DMS153 treated with DMSO at 0.1 percent for 48 hours (cell line): ENCODE measurements around the gene SERPINB12.

Source experiments
- DNase-seq: peaks from one replicate; lab custom pipeline; 2025; ENCODE audit not compliant: unreplicated experiment; lab: John Stamatoyannopoulos, UW

Gene SERPINB12

GRCh38 chr18:63550068-63550467 is 7.9 kb downstream of the SERPINB12 start:
- no peak for DNase-seq

DNA sequence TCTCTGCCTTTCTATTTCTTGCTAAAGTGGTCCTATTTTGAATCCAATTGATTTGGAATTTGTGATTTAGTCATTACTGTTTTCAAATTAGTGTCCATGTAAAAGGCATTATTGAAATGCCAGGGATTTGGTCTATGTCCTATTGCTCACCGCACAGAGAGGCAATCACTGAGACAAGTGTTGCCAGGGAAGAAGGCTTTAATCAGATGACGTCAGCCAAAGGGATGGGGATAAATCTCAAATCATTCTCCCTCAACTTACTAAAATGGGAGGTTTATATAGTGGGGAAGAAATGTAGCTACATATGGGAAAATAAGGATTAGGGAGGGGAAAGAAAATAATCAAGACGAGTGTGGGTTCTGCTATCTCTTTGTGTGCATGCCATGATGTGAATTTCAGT is 9.6 kb downstream of the SERPINB12 start:
- no peak for DNase-seq

DNA sequence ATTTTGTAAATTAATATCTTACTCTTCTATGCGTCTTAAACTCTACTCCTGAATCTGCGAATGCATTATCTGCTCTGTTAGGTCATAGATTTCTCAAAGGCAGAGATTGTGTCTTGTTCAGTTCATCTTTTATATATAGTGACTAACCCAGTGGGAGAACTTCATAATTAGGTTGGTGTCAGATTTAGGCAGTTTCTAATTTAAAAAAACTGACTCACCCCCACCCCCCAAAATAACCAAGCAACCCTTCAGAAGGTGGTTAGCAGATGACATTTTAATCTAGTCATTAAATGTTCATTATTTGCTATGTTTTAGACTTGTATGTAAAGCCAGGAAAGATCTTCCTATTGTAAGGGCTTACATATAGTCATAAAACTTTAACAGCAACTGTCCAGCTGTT is 10.4 kb downstream of the SERPINB12 start:
- no peak for DNase-seq

DNA sequence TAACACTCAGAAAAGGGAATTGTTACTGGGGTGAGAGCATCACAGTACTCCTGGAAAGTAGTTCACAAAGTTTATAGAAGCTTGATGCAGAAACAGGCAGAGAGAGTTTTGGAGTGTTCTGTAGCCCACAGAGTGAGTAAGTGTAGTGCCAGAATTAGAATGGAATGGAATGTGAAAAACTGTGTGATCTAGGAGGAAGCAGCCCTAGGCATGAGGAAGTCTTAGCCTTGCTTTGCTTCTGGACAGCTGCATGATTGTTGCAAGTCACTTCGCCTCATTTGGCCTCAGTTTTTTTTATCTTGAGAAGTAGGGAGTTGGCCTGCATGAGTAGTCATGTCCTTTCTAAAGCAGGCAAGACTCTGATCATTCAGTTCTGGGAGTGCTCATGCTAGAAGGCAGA is 10.9 kb downstream of the SERPINB12 start:
- DNase-seq: no peak

DNA sequence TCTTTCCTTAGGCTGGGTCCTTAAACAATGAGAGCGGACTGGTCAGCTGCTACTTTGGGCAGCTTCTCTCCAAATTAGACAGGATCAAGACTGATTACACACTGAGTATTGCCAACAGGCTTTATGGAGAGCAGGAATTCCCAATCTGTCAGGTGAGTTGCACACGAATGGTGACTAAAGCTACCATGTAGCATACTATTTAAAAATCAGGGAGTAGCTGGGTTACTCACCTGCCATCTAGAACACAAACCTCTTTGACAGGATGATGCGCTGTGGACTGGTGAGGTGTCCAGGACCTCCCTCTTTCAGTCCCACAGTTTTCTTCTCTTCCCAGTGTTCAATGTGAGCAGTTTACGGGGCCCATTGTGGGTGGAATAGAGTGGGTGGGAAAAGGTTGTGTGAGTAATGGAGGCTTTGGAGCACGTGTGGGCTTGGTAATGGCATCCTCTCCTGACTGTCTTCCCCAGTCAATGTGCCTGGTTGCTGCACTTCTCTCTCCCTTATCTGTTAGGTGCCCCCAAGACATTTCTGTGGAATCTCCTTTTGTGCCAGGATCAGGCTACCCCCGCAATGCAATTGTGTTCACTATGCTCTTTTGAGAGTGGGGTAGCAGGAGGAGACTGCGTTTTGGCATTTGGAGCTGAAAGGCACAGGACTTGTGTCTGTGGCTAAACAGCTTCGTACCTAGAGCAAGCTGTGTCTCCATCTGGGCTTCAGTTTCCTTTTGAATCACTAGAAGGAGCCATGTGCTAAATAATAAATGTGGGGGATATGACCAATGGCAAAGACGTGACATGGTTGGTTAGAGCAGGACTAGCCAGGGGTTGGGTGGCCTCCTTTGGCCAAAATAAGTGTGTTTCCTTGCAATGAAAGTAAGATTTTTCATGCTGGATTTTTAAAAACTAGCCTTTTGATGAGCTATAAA is 17.7 kb downstream of the SERPINB12 start:
- no peak for DNase-seq

GRCh38 chr18:63562284-63562683 is 20.1 kb downstream of the SERPINB12 start:
- DNase-seq: no peak

DNA sequence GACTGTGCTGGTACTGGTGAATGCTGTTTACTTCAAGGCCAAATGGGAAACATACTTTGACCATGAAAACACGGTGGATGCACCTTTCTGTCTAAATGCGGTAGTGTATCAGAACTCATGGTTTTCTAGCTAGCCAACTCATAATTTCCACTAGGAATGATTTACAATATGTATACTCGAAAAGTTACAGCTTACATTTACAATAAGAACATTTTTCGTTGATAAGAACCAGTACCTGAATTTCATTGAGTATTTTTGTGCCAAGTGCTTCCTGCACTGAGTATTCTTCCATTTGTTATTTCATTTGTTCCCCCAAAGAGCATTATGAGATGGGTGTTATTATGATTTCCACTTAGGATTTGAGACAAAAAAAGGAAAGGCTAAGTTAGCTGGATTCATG is 21.9 kb downstream of the SERPINB12 start:
- DNase-seq: no peak

GRCh38 chr18:63564561-63564960 is 22.4 kb downstream of the SERPINB12 start:
- no peak for DNase-seq

- no peak for DNase-seq
These were observed 25.1 kb downstream of the SERPINB12 start for GRCh38 chr18:63567276-63567675.

DNA sequence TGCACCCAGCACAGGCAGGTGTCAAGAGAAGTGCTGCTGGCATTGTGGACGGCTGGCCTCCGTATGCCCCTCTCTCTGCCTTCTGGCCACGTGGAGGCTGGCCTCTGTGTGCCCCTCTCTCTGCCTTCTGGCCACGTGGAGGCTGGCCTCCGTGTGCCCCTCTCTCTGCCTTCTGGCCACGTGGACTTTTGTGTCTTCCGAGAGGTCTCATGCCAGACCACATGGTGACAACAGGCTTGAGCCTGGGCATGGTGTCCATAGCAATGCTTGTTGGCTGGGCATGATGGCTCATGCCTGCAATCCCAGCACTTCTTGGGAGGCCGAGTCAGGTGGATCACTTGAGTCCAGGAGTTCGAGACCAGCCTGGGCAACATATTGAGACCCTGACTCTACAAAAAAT is 25.7 kb downstream of the SERPINB12 start:
- DNase-seq: no peak

DNA sequence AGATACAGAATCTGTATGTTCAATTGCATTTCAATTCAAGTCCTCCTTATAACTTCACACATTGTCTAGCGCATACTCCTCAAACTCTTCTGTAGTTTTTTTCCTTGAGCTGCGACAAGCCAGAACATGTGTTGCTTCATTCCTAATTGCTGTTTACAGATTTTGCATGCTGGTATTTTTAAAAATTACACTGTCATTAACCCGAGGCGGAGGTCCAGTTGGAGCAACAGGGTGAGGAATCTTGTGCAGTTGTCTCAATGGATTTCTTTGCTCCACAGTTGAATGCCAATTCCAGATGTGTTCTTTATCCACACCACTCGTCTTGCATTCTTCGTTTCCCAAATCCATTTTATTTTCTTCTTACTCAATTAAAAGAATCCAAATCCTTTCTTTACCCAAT is 28.6 kb downstream of the SERPINB12 start:
- no peak for DNase-seq

DNA sequence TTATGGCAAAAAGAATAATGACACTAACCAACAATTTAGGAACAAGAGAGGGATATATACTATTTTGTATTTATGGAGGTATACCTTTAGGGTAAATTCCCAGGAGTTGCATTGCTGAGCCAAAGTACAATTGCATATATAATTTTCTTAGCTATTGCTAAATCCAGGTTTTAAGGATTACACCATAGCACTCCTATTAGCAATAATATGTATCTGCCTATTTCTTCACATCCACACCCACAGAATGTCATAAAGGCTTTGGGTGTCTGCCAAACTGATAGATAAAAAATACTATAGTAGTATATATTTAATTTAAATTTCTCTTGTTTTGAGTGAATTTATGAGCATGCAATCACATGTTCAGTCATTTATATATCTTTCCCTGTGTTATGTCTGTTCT is 33.5 kb downstream of the SERPINB12 start:
- no peak for DNase-seq

GRCh38 chr18:63578357-63578958 is 36.3 kb downstream of the SERPINB12 start:
- peak; percentile 33 for DNase-seq

DNA sequence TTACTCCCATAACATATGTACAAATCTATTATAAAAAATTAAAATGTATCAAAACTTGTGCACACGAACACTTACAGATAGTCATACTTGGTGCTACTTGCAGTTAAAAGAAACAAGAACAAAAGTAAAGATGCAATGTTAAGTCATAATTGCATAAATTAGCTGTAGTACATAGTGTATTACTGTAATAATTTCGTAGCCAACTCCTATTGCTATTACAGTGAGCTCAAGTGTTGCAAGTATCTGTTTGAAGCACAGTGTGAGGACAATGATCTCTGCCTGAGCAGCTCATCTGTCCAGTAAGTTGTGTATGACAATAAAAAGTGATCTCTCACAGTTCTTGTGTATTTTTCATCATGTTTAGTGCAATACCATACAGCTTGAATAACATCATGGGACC is 37.4 kb downstream of the SERPINB12 start:
- DNase-seq: no peak

GRCh38 chr18:63585988-63586387 is 43.8 kb downstream of the SERPINB12 start:
- DNase-seq: no peak

GRCh38 chr18:63586431-63586830 is 44.3 kb downstream of the SERPINB12 start:
- DNase-seq: no peak

GRCh38 chr18:63586966-63587365 is 44.8 kb downstream of the SERPINB12 start, which contains the start of gene SERPINB13:
TSS of gene SERPINB13 (plus strand) at chr18:63587343. CDS start at chr18:63588668, 1,325 bp downstream.
- no peak for DNase-seq

DNA sequence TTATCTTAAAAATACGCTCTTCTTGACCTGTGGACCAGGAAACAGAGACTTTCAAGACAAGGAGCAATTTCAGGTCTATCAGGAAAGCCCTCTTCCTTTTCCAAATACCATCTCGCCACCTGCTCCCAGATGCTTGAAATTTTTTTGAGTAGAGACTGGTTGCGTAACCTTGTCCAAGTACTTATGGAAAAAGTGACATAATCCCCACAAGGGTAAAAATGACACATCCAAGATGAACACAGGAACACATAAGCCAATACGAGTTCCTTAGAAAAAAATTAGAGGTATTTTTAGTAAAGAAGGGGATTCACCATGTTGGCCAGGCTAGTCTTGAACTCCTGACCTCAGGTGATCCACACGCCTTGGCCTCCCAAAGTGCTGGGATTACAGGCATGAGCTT is 46.7 kb downstream of the SERPINB12 start:
- DNase-seq: no peak

- no peak for DNase-seq
These were observed 48.2 kb downstream of the SERPINB12 start for GRCh38 chr18:63590373-63590772.

DNA sequence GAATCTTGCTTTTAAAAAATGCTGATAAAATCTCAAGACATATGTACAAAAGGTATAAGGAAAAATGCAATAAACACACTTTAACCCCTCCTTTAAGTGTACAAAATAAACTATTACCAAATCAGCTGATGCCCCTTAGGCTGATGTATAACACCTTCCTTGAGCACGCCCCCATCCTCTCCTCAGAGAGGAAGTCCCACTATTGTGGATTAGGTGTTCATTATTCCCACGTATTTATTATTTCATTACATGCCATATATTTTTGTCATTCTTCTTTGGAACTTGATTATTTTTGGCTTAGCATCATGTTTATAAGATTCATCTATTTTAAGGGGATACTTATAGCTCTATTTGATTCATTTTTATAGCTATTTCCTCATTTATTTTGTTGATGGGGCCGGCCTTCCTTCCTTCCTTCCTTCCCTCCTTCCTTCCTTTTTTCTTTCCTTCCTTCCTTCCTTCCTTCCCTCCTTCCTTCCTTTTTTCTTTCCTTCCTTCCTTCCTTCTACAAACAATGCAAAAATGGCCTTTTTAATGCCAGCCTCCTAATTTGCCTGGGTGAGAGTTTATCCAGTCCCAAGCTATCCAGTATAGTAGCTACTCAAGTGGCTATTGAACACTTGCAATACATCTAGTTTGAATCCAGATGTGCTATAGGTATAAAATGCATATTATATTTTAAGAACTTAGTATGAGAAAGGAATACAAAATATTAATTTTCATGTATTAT is 49.0 kb downstream of the SERPINB12 start:
- DNase-seq: no peak

DNA sequence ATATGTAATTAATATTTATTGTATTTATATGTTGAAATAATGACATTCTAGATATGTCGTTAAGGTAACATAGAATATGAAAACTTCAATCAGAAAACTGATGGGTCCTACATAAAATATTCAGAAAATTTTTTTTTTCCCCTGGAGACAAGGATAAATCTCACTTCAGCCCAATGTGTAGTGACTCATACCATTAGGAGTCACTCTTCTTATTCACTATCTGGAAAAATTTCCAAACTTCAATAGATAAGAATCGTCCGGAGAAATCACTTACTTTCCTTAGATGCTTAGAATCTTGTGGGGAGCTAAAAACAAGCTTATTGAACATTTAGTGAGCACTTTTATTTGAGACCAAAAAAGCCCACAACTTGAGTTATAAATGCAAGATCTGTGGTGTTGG is 49.6 kb downstream of the SERPINB12 start:
- no peak for DNase-seq

- no peak for DNase-seq
These were observed 50.3 kb downstream of the SERPINB12 start for GRCh38 chr18:63592471-63592870.
